Measurements from ENCODE around the gene WFDC6. TPM values are rescaled to one million over a fixed set of nuclear protein-coding genes. Genes with fewer than 3 reads are reported as not detected.
"Not testable (repeated sequence)": the region's sequence is repeated elsewhere in the genome, so short reads cannot be mapped to it uniquely, and the experiment has no call there.

Gene WFDC6
- not detected for total RNA-seq

- no peak for DNase-seq
Measured at GRCh38 chr20:45539382-45539781, at the start of gene WFDC6. TSS of gene WFDC6 (minus strand) at chr20:45539482. CDS start at chr20:45539407, 75 bp downstream.

GRCh38 chr20:45588800-45589199 is 49.5 kb upstream of the WFDC6 start:
- no peak for DNase-seq

- DNase-seq: not testable (repeated sequence)
Measured at GRCh38 chr20:45585986-45586385, 46.7 kb upstream of the WFDC6 start.

GRCh38 chr20:45584294-45584693 is 45.0 kb upstream of the WFDC6 start:
- not testable (repeated sequence) for DNase-seq

- DNase-seq: no peak
Measured at GRCh38 chr20:45583502-45583901, 44.2 kb upstream of the WFDC6 start.

- no peak for DNase-seq
Measured at GRCh38 chr20:45581702-45582101, 42.4 kb upstream of the WFDC6 start.

- no peak for DNase-seq
Measured at GRCh38 chr20:45579184-45579583, 39.9 kb upstream of the WFDC6 start, which contains the start of gene WFDC8. TSS of gene WFDC8 (minus strand) at chr20:45579284. CDS start at chr20:45579247, 37 bp downstream.

GRCh38 chr20:45578231-45578630 is 38.9 kb upstream of the WFDC6 start:
- peak; percentile 52 for DNase-seq

GRCh38 chr20:45576995-45577394 is 37.7 kb upstream of the WFDC6 start:
- DNase-seq: peak; percentile 1

GRCh38 chr20:45575931-45576330 is 36.6 kb upstream of the WFDC6 start:
- no peak for DNase-seq

GRCh38 chr20:45569650-45570049 is 30.4 kb upstream of the WFDC6 start:
- DNase-seq: not testable (repeated sequence)

GRCh38 chr20:45564760-45565276 is 25.5 kb upstream of the WFDC6 start:
- no peak for DNase-seq

- no peak for DNase-seq
Measured at GRCh38 chr20:45555198-45555597, 15.9 kb upstream of the WFDC6 start.

GRCh38 chr20:45552456-45552855 is 13.2 kb upstream of the WFDC6 start:
- no peak for DNase-seq

GRCh38 chr20:45550765-45551164 is 11.5 kb upstream of the WFDC6 start:
- no peak for DNase-seq

- no peak for DNase-seq
Measured at GRCh38 chr20:45548410-45548809, 9.1 kb upstream of the WFDC6 start.

GRCh38 chr20:45547206-45547770 is 8.0 kb upstream of the WFDC6 start, which contains the start of gene EPPIN:
TSS of gene EPPIN (minus strand) at chr20:45547401. CDS start at chr20:45547357, 44 bp downstream.
- DNase-seq: no peak

- no peak for DNase-seq
Measured at GRCh38 chr20:45545754-45546453, 6.6 kb upstream of the WFDC6 start.

- no peak for DNase-seq
Measured at GRCh38 chr20:45545351-45545750, 6.1 kb upstream of the WFDC6 start.

- no peak for DNase-seq
Measured at GRCh38 chr20:45538209-45538799, 978 bp downstream of the WFDC6 start.

GRCh38 chr20:45527294-45527693 is 12.0 kb downstream of the WFDC6 start:
- no peak for DNase-seq

- no peak for DNase-seq
Measured at GRCh38 chr20:45523821-45524220, 15.5 kb downstream of the WFDC6 start.

- no peak for DNase-seq
Measured at GRCh38 chr20:45518282-45518681, 21.0 kb downstream of the WFDC6 start.

Measured in skin of body (tissue), 2 donors.